ENCODE results near the gene KLHL29.

GRCh38 chr2:23617811-23618215 is 232.8 kb downstream of the KLHL29 start:
- no peak for TF ChIP-seq CTCF (IDR thresholded peaks at IDR 0.05)
- TF ChIP-seq POLR2A (IDR thresholded peaks at IDR 0.05): no peak
